Common myeloid progenitor, CD34-positive (primary cell): ENCODE measurements around the gene MAPK8.

ENCODE experiments used
- CTCF ChIA-PET: fragments of 350-600 bp; sonication (Branson Sonifier 250); formaldehyde crosslinking; loops from one replicate; lab custom pipeline; 2021; ENCODE audit warnings: antibody characterized with exemption; lab: Charles Lee
- POLR2A ChIA-PET: fragments of 350-600 bp; sonication (Branson Sonifier 250); formaldehyde crosslinking; loops from one replicate; lab custom pipeline; 2021; ENCODE audit warnings: antibody characterized with exemption; lab: Charles Lee
- DNase-seq, 3 donors: peaks; one replicate each; pipeline versions ENCODE4 v3.0.0 to v3.0.0-alpha.2; 2013
- H3K27ac ChIP-seq, 2 experiments: 1 replicate in 1 of 2; 2 replicates in 1 of 2; pipeline ENCODE4 v1.7.0; 2013; ENCODE audit warnings: inconsistent platforms in 2 of 2, low read length in 2 of 2, mild to moderate bottlenecking in 2 of 2, low read depth in 1 of 2, moderate library complexity in 1 of 2; ENCODE audit not compliant: severe bottlenecking in 2 of 2, insufficient read depth in 1 of 2, poor library complexity in 1 of 2
- H3K27me3 ChIP-seq, 5 experiments: replicated peaks in 2 of 5; 1 replicate in 3 of 5; 2 replicates in 2 of 5; pipeline versions ENCODE4 v1.6.1 to v1.7.0; 2013; ENCODE audit warnings: low read length in 4 of 5, mild to moderate bottlenecking in 2 of 5, moderate library complexity in 2 of 5, inconsistent platforms in 1 of 5; ENCODE audit not compliant: insufficient read depth in 5 of 5, control insufficient read depth in 4 of 5
- H3K36me3 ChIP-seq, 4 experiments: 1 replicate in 2 of 4; 2 replicates in 2 of 4; pipeline versions ENCODE4 v1.6.1 to v1.7.0; 2013; ENCODE audit warnings: low read length in 3 of 4, control low read depth in 1 of 4, mild to moderate bottlenecking in 1 of 4; ENCODE audit not compliant: control insufficient read depth in 4 of 4, insufficient read depth in 4 of 4
- H3K4me1 ChIP-seq, 4 experiments: 1 replicate in 3 of 4; 2 replicates in 1 of 4; pipeline versions ENCODE4 v1.6.1 to v1.7.1; 2013; ENCODE audit warnings: low read length in 3 of 4, mild to moderate bottlenecking in 3 of 4, control low read depth in 1 of 4, inconsistent platforms in 1 of 4, moderate library complexity in 1 of 4; ENCODE audit not compliant: control insufficient read depth in 4 of 4, insufficient read depth in 4 of 4; ENCODE audit errors: control extremely low read depth in 1 of 4
- H3K4me3 ChIP-seq, 7 experiments: 1 replicate in 4 of 7; 2 replicates in 3 of 7; pipeline versions ENCODE4 v1.5.1 to v1.7.0; 2013; ENCODE audit warnings: mild to moderate bottlenecking in 7 of 7, low read length in 6 of 7, moderate library complexity in 6 of 7, inconsistent platforms in 2 of 7, low read depth in 2 of 7, control low read depth in 1 of 7; ENCODE audit not compliant: insufficient read depth in 4 of 7, control insufficient read depth in 1 of 7; ENCODE audit errors: extremely low read depth in 1 of 7
- H3K9me3 ChIP-seq, 5 experiments: 1 replicate in 4 of 5; 2 replicates in 1 of 5; pipeline versions ENCODE4 v1.6.1 to v1.7.1; 2013; ENCODE audit warnings: low read length in 4 of 5, mild to moderate bottlenecking in 2 of 5, inconsistent platforms in 1 of 5, low read depth in 1 of 5, moderate library complexity in 1 of 5; ENCODE audit not compliant: control insufficient read depth in 4 of 5, insufficient read depth in 2 of 5; ENCODE audit errors: control extremely low read depth in 1 of 5
- WGBS: methylation state at CpG from one replicate; pipeline ENCODE4 v1.1.5; 2013; ENCODE audit not compliant: insufficient coverage; 5-methylcytosine and 5-hydroxymethylcytosine counted together

Gene MAPK8

GRCh38 chr10:48455392-48456151 lies 149.1 kb downstream of the MAPK8 start:
- ChIA-PET POLR2A (interaction anchor here (1.7 to 2.2 kb wide), 2 partner anchors 9 to 12 kb away, joined by 3 to 6 read pairs; no protein-coding TSS in a partner anchor), CTCF (interaction anchor here (0.8 to 12.0 kb wide), 12 partner anchors 8 to 56 kb away, joined by 4 to 158 read pairs (median 5); no protein-coding TSS in a partner anchor)
- peak overlapping the region in 1 of 2 experiments; percentile 58 for H3K27ac ChIP-seq
- H3K36me3 ChIP-seq, result peaks cover 8 to 66% (median 46%) of the 10 kb centered on the region in 4 experiments
- 91% methylated on average over 13 of the region's 15 CpGs for WGBS
- peaks cover 0 to 4% (median 0%) of the 10 kb centered on the region in 5 experiments for H3K9me3 ChIP-seq
- H3K4me1 ChIP-seq, result peaks cover 0 to 82% (median 65%) of the 10 kb centered on the region in 4 experiments
- no peaks in the 10 kb centered on the region for H3K27me3 ChIP-seq
- DNase-seq, result no peak
- peak overlapping the region in 3 of 7 experiments; percentile 32 to 49 (median 33) for H3K4me3 ChIP-seq

GRCh38 chr10:48456361-48456804 lies 149.9 kb downstream of the MAPK8 start:
- ChIA-PET CTCF (interaction anchor here (1.5 to 12.0 kb wide), 7 partner anchors 9 to 55 kb away, joined by 4 to 158 read pairs (median 7); no protein-coding TSS in a partner anchor), POLR2A (interaction anchor here (2.2 kb wide), 1 partner anchor 10 kb away, joined by 6 read pairs; no protein-coding TSS in a partner anchor)
- peak; percentile 70 to 91 (median 89) for DNase-seq
- Histone ChIP-seq H3K27ac (peak overlapping the region in 1 of 2 experiments; percentile 70), H3K27me3 (no peaks in the 10 kb centered on the region), H3K36me3 (peaks cover 7 to 63% (median 39%) of the 10 kb centered on the region in 4 experiments), H3K4me1 (peaks cover 0 to 85% (median 63%) of the 10 kb centered on the region in 4 experiments), H3K9me3 (peaks cover 0 to 4% (median 0%) of the 10 kb centered on the region in 5 experiments), H3K4me3 (peak overlapping the region in 4 of 7 experiments; percentile 23 to 49 (median 32))
- WGBS, result 0% methylated on average over 6 of the region's 9 CpGs

GRCh38 chr10:48456808-48457761 lies 150.6 kb downstream of the MAPK8 start:
- WGBS, result 48% methylated on average over 17 of the region's 24 CpGs
- Histone ChIP-seq H3K27me3 (no peaks in the 10 kb centered on the region), H3K4me3 (peak overlapping the region in 4 of 7 experiments; percentile 11 to 49 (median 34)), H3K27ac (peak overlapping the region in 1 of 2 experiments; percentile 70), H3K4me1 (peaks cover 0 to 86% (median 63%) of the 10 kb centered on the region in 4 experiments), H3K9me3 (peaks cover 0 to 4% (median 0%) of the 10 kb centered on the region in 5 experiments), H3K36me3 (peaks cover 6 to 61% (median 39%) of the 10 kb centered on the region in 4 experiments)
- ChIA-PET POLR2A (interaction anchor here (1.4 to 2.2 kb wide), 2 partner anchors 11 to 13 kb away, joined by 3 to 6 read pairs; no protein-coding TSS in a partner anchor), CTCF (interaction anchor here (1.5 to 12.0 kb wide), 7 partner anchors 8 to 54 kb away, joined by 3 to 158 read pairs (median 8); no protein-coding TSS in a partner anchor)
- DNase-seq, result peak in 1 of 3 donors; percentile 29

- H3K4me3 ChIP-seq, result no peak overlapping the region
- peaks cover 2 to 53% (median 33%) of the 10 kb centered on the region in 4 experiments for H3K36me3 ChIP-seq
- no peak for DNase-seq
- no peaks in the 10 kb centered on the region for H3K27me3 ChIP-seq
- peak overlapping the region; percentile 46 to 63 for H3K27ac ChIP-seq
- peaks cover 0 to 4% (median 0%) of the 10 kb centered on the region in 5 experiments for H3K9me3 ChIP-seq
- CTCF ChIA-PET, result interaction anchor here (1.1 to 12.0 kb wide), 9 partner anchors 9 to 61 kb away, joined by 3 to 158 read pairs (median 12); no protein-coding TSS in a partner anchor
- WGBS, result 62% methylated on average over 5 of the region's 5 CpGs
- peaks cover 0 to 87% (median 68%) of the 10 kb centered on the region in 4 experiments for H3K4me1 ChIP-seq
- POLR2A ChIA-PET, result interaction anchor here (0.7 to 2.2 kb wide), 3 partner anchors 12 to 59 kb away, joined by 3 to 6 read pairs (median 4); no protein-coding TSS in a partner anchor
Measured at GRCh38 chr10:48457949-48458661, 151.6 kb downstream of the MAPK8 start.

- H3K27ac ChIP-seq, result peak overlapping the region; percentile 46 to 63
- no peaks in the 10 kb centered on the region for H3K27me3 ChIP-seq
- H3K4me1 ChIP-seq, result peaks cover 0 to 91% (median 72%) of the 10 kb centered on the region in 4 experiments
- 77% methylated on average over 6 of the region's 6 CpGs for WGBS
- H3K4me3 ChIP-seq, result no peak overlapping the region
- peaks cover 2 to 53% (median 29%) of the 10 kb centered on the region in 4 experiments for H3K36me3 ChIP-seq
- ChIA-PET CTCF (interaction anchor here (1.1 to 12.0 kb wide), 9 partner anchors 9 to 60 kb away, joined by 3 to 158 read pairs (median 12); no protein-coding TSS in a partner anchor), POLR2A (no interaction called here)
- H3K9me3 ChIP-seq, result peaks cover 0 to 4% (median 0%) of the 10 kb centered on the region in 5 experiments
- DNase-seq, result no peak
Measured at GRCh38 chr10:48458662-48459048, 152.2 kb downstream of the MAPK8 start.
